Cardiac fibroblast (primary cell): ENCODE results near the gene PIP4K2A.

ENCODE experiments used
- DNase-seq, 2 donors: peaks; one replicate each; pipeline versions ENCODE4 v3.0.0 to v3.0.0-alpha.2; 2010; ENCODE audit warnings: low read depth in 2 of 2
- H3K4me3 ChIP-seq, 2 donors: replicated peaks in 1 of 2; 1 replicate in 1 of 2; 2 replicates in 1 of 2; pipeline ENCODE4 v1.5.1; 2011; ENCODE audit warnings: low read depth in 2 of 2, low read length in 2 of 2, mild to moderate bottlenecking in 2 of 2, moderate library complexity in 1 of 2
- TF ChIP-seq, protein P1 (sequence below): IDR thresholded peaks from one replicate; pipeline ENCODE4 v1.5.1; 2011; ENCODE audit warnings: low read depth, mild to moderate bottlenecking, low read length, inconsistent platforms

The PIP4K2A gene

DNA sequence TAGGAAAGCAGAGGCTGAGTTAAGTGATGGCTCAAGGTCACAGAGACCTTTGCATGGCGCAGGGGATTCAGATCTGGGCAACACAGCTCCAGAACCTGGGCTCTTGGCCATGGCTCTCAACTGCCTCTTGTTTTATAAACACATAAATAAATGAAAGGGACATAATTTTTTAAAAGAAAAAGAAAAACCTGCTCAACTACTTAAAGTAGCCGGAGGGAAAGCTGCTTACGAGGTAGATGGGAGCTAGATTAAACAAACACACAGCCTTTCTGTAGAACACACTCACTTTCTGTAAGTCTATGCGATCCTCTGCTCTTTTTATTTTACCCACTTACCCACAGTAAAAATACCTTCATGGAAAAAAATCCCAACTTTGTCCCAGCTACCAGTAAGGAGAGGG is 81.3 kb downstream of the PIP4K2A start:
- TF ChIP-seq, protein P1, sequence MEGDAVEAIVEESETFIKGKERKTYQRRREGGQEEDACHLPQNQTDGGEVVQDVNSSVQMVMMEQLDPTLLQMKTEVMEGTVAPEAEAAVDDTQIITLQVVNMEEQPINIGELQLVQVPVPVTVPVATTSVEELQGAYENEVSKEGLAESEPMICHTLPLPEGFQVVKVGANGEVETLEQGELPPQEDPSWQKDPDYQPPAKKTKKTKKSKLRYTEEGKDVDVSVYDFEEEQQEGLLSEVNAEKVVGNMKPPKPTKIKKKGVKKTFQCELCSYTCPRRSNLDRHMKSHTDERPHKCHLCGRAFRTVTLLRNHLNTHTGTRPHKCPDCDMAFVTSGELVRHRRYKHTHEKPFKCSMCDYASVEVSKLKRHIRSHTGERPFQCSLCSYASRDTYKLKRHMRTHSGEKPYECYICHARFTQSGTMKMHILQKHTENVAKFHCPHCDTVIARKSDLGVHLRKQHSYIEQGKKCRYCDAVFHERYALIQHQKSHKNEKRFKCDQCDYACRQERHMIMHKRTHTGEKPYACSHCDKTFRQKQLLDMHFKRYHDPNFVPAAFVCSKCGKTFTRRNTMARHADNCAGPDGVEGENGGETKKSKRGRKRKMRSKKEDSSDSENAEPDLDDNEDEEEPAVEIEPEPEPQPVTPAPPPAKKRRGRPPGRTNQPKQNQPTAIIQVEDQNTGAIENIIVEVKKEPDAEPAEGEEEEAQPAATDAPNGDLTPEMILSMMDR: no peak
- no peak for DNase-seq
- H3K4me3 ChIP-seq: no peak overlapping the region

DNA sequence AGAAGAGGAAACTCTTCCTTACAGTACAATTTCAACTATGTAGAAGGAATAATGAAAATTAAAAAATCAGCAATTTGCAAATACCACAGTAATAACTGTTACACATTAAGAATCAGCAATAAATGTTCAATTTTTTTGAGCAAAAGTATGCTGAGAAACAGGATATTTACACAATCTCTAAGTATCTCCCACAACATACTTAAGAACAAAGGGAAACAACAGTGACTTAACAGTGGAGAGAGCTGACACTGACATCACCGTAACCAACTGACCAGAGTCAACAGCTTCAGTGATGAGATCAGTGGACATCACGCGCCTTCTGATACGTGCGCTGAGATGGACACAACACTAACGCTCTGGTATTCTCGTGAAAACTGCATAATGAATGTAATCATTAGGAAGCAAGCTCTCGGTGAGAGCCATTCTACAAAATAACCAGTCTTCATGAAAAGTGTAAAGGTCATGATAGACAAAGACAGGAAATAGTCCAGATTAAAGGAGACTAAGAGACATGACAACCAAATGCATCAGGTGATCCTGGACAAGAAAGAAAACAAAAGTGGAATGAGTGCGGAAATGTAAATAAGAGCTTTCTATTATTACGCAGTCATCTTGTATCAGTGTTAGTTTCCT is 82.6 kb downstream of the PIP4K2A start:
- DNase-seq: peak; percentile 79 to 97
- H3K4me3 ChIP-seq: no peak overlapping the region
- TF ChIP-seq, protein P1: no peak

DNA sequence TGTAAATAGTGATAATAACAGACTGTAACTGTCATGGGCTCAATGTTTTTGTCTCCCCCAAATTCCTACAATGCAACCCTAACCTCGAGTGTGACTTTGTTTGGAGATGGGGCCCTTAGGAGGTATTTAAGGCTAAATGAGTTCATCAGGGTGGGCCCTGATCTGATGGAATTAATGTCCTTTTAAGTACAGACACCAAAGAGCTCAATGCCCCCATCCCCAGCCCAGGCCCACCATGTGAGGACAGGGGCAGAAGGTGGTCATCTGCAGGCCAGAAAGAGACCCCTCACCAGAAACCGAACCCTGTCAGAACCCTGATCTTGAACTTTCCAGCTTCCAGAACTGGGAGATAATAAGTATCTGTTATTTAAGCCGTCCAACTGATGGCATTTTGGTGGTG is 83.2 kb downstream of the PIP4K2A start:
- no peak for DNase-seq

DNA sequence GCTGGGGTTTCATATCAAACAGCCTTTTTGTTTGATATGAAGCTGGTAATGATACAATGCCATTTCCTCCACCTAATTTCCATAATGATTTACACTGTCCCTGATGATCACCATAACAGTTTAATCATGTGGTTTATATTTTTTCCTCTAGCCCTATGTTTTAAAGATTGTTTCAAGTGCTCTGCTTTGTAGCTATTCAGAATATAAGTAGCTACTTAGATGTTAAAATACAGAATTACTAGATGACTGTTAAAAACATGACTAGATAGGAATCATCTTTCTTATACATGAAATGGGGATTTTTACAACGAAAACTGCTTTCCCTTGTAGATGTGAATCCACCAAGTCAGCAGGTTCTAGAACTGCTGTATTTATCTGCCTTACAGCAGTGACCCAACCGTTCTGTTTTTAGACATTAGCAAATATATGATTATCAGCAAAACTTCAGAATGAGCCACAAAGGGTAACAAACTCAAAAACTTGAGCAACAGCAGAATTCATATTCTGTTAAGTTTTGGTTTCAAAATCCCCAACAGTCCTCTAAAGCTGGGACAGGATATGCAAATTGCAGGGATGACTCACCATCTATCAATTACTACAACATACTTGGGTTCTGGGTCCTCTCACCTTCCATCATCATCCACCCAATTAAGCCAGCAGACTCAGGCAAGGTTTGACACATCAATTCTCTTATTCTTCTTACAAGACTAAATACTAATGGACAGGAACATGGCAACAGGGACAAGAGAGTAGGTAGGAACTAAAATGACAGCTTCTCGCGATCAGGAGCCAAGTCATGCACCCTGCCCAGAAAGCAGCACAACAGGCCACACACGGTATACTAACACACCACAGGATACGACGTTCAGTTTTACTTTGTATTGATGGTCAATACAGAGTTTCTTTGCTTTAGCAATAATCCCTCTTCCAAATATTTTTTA is 83.9 kb downstream of the PIP4K2A start:
- peak; percentile 63 to 80 for DNase-seq
- TF ChIP-seq, protein P1: no peak
- no peak overlapping the region for H3K4me3 ChIP-seq

More for the DNA sequence above, 83.2 kb downstream of the PIP4K2A start:
- H3K4me3 ChIP-seq: no peak overlapping the region
- TF ChIP-seq, protein P1: no peak

DNA sequence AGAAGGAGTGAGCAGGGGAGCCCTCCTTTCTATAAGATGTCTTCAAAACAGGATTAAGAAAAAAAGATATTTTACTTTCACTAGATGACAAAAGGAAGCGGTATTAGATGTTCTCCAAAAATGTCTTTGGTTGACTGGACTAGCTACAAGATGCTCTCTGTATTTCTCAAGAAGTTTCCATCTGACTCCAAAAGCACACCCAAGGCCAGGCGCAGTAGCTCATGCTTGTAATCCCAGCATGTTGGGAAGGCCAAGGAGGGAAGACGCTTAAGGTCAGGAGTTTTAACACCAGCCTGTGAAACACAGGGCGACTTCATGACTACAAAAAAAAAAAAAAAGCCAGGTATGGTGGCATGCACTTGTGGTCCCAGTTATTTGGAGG is 84.5 kb downstream of the PIP4K2A start:
- TF ChIP-seq, protein P1: no peak
- no peak overlapping the region for H3K4me3 ChIP-seq
- no peak for DNase-seq

DNA sequence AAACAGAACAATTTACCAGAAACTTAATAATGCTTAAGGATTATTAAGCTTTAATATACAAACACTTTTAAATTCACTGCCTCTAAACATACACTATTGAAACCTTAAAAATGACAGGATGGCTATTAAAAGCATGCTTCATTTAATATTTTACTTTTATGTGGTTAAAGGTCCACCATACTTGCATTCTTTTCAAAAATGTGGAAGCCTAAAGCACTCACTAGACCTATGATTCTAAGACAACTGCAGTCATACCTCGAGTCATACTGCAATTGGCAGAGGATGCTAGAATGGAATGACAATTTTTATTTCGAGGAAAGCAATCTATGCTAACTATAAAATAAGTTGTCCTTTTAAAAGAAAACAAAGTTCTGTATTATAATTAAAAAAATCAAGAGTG is 85.3 kb downstream of the PIP4K2A start:
- TF ChIP-seq, protein P1: no peak
- H3K4me3 ChIP-seq: no peak overlapping the region
- DNase-seq: no peak
